Endothelial cell of umbilical vein (primary cell): ENCODE results near the gene THAP10. TPM values are rescaled to one million over a fixed set of nuclear protein-coding genes. Genes with fewer than 3 reads are reported as not detected.

Source experiments
- BruUV-seq: library from RNA; stranded (reverse); fragments of 400-500 nt; replicated peaks from 2 replicates; lab custom pipeline; 2021; lab: Mats Ljungman, UMichigan
- CTCF ChIA-PET: fragments of 300-600, 350-600 bp; sonication (Branson Sonifier 250); formaldehyde crosslinking; loops from one replicate; lab custom pipeline; 2021; ENCODE audit warnings: antibody characterized with exemption, inconsistent platforms; lab: Charles Lee
- POLR2A ChIA-PET: fragments of 300-600, 350-600 bp; sonication (Branson Sonifier 250); formaldehyde crosslinking; loops from one replicate; lab custom pipeline; 2021; ENCODE audit warnings: antibody characterized with exemption, inconsistent platforms; lab: Charles Lee
- DNase-seq: peaks from one replicate; pipeline ENCODE4 v3.0.0-alpha.2; 2011; ENCODE audit warnings: low read depth, low spot score
- FAIRE-seq: peaks from 2 replicates; lab custom pipeline; 2011; peaks lifted over from hg19 to GRCh38; lab: Jason Lieb, UNC
- H2AFZ ChIP-seq: 2 replicates; pipeline ENCODE4 v1.6.0; 2012; ENCODE audit warnings: low read depth, low read length, control low read depth, inconsistent platforms
- H3K27ac ChIP-seq: 2 replicates; pipeline ENCODE4 v1.5.1; 2011; ENCODE audit warnings: low read depth, mild to moderate bottlenecking, control low read depth, low read length, moderate library complexity; ENCODE audit not compliant: insufficient read depth
- H3K27me3 ChIP-seq, 2 experiments: 2 replicates each; pipeline versions ENCODE4 v1.6.0 to v1.6.1; 2011; ENCODE audit warnings: low read length in 2 of 2, mixed read lengths in 1 of 2; ENCODE audit not compliant: control insufficient read depth in 2 of 2, insufficient read depth in 2 of 2
- H3K36me3 ChIP-seq, 2 experiments: 2 replicates in 1 of 2; 3 replicates in 1 of 2; pipeline ENCODE4 v1.5.1; 2011; ENCODE audit warnings: low read length in 2 of 2, mild to moderate bottlenecking in 1 of 2, moderate library complexity in 1 of 2; ENCODE audit not compliant: control insufficient read depth in 2 of 2, insufficient read depth in 2 of 2; ENCODE audit errors: extremely low read depth in 1 of 2
- H3K4me1 ChIP-seq: 3 replicates; pipeline ENCODE4 v1.5.1; 2011; ENCODE audit warnings: mild to moderate bottlenecking, low read length; ENCODE audit not compliant: control insufficient read depth, insufficient read depth; ENCODE audit errors: extremely low read depth
- H3K4me2 ChIP-seq: 2 replicates; pipeline ENCODE4 v1.6.1; 2011; ENCODE audit warnings: low read length, control low read depth, mixed read lengths; ENCODE audit not compliant: insufficient read depth
- H3K4me3 ChIP-seq, 3 experiments: fragments of 200-600 bp in 1 of 3; sonication (generic), shearing (Covaris generic) in 1 of 3; replicated peaks in 1 of 3; 2 replicates each; pipeline ENCODE4 v1.5.1; 2011 to 2016; ENCODE audit warnings: control low read depth in 3 of 3, low read length in 3 of 3, mild to moderate bottlenecking in 2 of 3, inconsistent platforms in 1 of 3, low read depth in 1 of 3, moderate library complexity in 1 of 3; ENCODE audit not compliant: insufficient read depth in 1 of 3
- H3K79me2 ChIP-seq: 2 replicates; pipeline ENCODE4 v1.6.0; 2012; ENCODE audit warnings: low read length, inconsistent platforms; ENCODE audit not compliant: control insufficient read depth, insufficient read depth
- H3K9ac ChIP-seq: replicated peaks from 2 replicates; pipeline ENCODE3; 2011; ENCODE audit warnings: low read length, control low read depth; ENCODE audit not compliant: insufficient read depth; ENCODE audit errors: extremely low read depth
- H3K9me1 ChIP-seq: replicated peaks from 3 replicates; pipeline ENCODE4 v1.6.0; 2011; ENCODE audit warnings: mild to moderate bottlenecking, low read length; ENCODE audit not compliant: control insufficient read depth, insufficient read depth; ENCODE audit errors: extremely low read depth
- H3K9me3 ChIP-seq: replicated peaks from 2 replicates; pipeline ENCODE4 v1.5.1; 2012; ENCODE audit warnings: low read length, inconsistent platforms; ENCODE audit not compliant: control insufficient read depth, insufficient read depth
- H4K20me1 ChIP-seq: replicated peaks from 2 replicates; pipeline ENCODE3; 2011; ENCODE audit warnings: mild to moderate bottlenecking, low read length; ENCODE audit not compliant: control insufficient read depth, insufficient read depth; ENCODE audit errors: extremely low read depth
- CTCF ChIP-seq, 2 donors: IDR thresholded peaks; 1 replicate in 1 of 2; 2 replicates in 1 of 2; pipeline ENCODE4 v1.5.1; 2011; ENCODE audit warnings: low read length in 2 of 2, mild to moderate bottlenecking in 2 of 2, moderate library complexity in 2 of 2, control low read depth in 1 of 2, inconsistent platforms in 1 of 2, low read depth in 1 of 2; ENCODE audit not compliant: insufficient read depth in 1 of 2; ENCODE audit errors: extremely low read depth in 1 of 2
- EZH2 ChIP-seq: IDR thresholded peaks from 2 replicates; pipeline ENCODE4 v1.6.1; 2012; ENCODE audit warnings: borderline replicate concordance, low read depth, mild to moderate bottlenecking, moderate library complexity, low read length, inconsistent platforms; ENCODE audit not compliant: severe bottlenecking
- FOS ChIP-seq: IDR thresholded peaks from 2 replicates; pipeline ENCODE4 v1.6.1; 2011; ENCODE audit warnings: mild to moderate bottlenecking, low read length, moderate library complexity, borderline replicate concordance; ENCODE audit not compliant: insufficient read depth
- GATA2 ChIP-seq: IDR thresholded peaks from 2 replicates; pipeline ENCODE4 v1.7.0; 2011; ENCODE audit warnings: low read depth, mild to moderate bottlenecking, moderate library complexity, mixed read lengths, low read length; ENCODE audit not compliant: insufficient read length, insufficient read depth
- JUN ChIP-seq: IDR thresholded peaks from 2 replicates; pipeline ENCODE4 v1.6.1; 2011; ENCODE audit warnings: borderline replicate concordance, low read depth; ENCODE audit not compliant: insufficient read length, insufficient read depth
- MAX ChIP-seq: IDR thresholded peaks from 2 replicates; pipeline ENCODE4 v1.6.1; 2011; ENCODE audit not compliant: insufficient read depth, insufficient read length
- MYC ChIP-seq: IDR thresholded peaks from one replicate; pipeline ENCODE4 v1.6.1; 2011; ENCODE audit warnings: mild to moderate bottlenecking, low read depth, low read length
- POLR2A ChIP-seq: IDR thresholded peaks from 2 replicates; pipeline ENCODE4 v1.6.1; 2012; ENCODE audit warnings: low read depth, mild to moderate bottlenecking, control low read depth, low read length
- POLR2AphosphoS5 ChIP-seq: IDR thresholded peaks from 2 replicates; pipeline ENCODE4 v1.6.1; 2012; ENCODE audit warnings: low read depth, mild to moderate bottlenecking, control low read depth, low read length, moderate library complexity; ENCODE audit not compliant: insufficient read depth
- dilution Hi-C: fragments of 300-500 bp; cut with MboI; formaldehyde crosslinking; loops from one replicate; pipeline ENCODE4 v1.15.0; 2019; ENCODE audit warnings: low sequenced_read_pairs; ENCODE audit not compliant: extremely low pct_ligation_motif_present
- intact Hi-C: fragments of 100-400 bp; cut with micrococcal nuclease; formaldehyde crosslinking; loops from one replicate; pipeline ENCODE4 v1.10.0; 2022
- polyA plus RNA-seq, 4 experiments: library from polyadenylated mRNA; depleted of rRNA in 3 of 4; stranded (reverse) in 3 of 4; unstranded in 1 of 4; fragments of >200 nt; gene quantifications; 2 replicates each; pipeline versions ENCODE4 v1.2.1 to v1.2.3, GENCODE V29; 2011 to 2012; ENCODE audit warnings: missing spikeins in 1 of 4
- total RNA-seq: library from RNA; stranded (reverse); gene quantifications from 2 replicates; pipeline ENCODE4 v1.2.3, GENCODE V29; 2021

The THAP10 gene
- total and polyA plus RNA-seq, 2 donors (not counting 3 experiments of a cell fraction or from before 2014, with no cell fraction given): 1.7 to 4.0 TPM

- H3K27me3 ChIP-seq: no peaks in the 10 kb centered on the region
- dilution Hi-C loops (no loop called here), intact Hi-C loops (loop anchor here (2.0 kb wide), 1 partner anchor 27 kb away; no protein-coding TSS in a partner anchor)
- H3K4me2 ChIP-seq: no peak overlapping the region
- no peak overlapping the region for H3K4me3 ChIP-seq
- DNase-seq: no peak
- H3K27ac ChIP-seq: no peak overlapping the region
- TF ChIP-seq GATA2 (no peak), MAX (no peak), FOS (no peak), MYC (no peak), JUN (no peak), EZH2 (no peak), POLR2A (no peak), POLR2AphosphoS5 (no peak), CTCF (IDR thresholded peaks at IDR 0.05; ENCODE audit: extremely low read depth in 1 of 2, insufficient read depth in 1 of 2, low read depth in 1 of 2, low read length in 2 of 2) (no peak)
- H3K79me2 ChIP-seq: peaks cover 4% of the 10 kb centered on the region
- POLR2A ChIA-PET: no interaction called here
- no TSS peak for BruUV-seq
- no peak overlapping the region for H2AFZ ChIP-seq
- peaks cover 2 to 5% of the 10 kb centered on the region in 2 experiments for H3K36me3 ChIP-seq
- no peaks in the 10 kb centered on the region for H3K9me3 ChIP-seq
- no peaks in the 10 kb centered on the region for H3K9me1 ChIP-seq
- CTCF ChIA-PET: interaction anchor here (0.8 to 3.7 kb wide), 7 partner anchors 11 to 129 kb away, joined by 3 to 31 read pairs (median 4); no protein-coding TSS in a partner anchor
- no peak for FAIRE-seq
- peaks cover 18% of the 10 kb centered on the region for H3K4me1 ChIP-seq
- H3K9ac ChIP-seq: no peak overlapping the region
- H4K20me1 ChIP-seq: no peaks in the 10 kb centered on the region
Measured at GRCh38 chr15:70851889-70852288, 40.3 kb downstream of the THAP10 start.
